ENCODE data around the gene PLCH2.
A peak's percentile ranks its signal among the peaks of the same experiment; 100 is the strongest.

The PLCH2 gene

DNA sequence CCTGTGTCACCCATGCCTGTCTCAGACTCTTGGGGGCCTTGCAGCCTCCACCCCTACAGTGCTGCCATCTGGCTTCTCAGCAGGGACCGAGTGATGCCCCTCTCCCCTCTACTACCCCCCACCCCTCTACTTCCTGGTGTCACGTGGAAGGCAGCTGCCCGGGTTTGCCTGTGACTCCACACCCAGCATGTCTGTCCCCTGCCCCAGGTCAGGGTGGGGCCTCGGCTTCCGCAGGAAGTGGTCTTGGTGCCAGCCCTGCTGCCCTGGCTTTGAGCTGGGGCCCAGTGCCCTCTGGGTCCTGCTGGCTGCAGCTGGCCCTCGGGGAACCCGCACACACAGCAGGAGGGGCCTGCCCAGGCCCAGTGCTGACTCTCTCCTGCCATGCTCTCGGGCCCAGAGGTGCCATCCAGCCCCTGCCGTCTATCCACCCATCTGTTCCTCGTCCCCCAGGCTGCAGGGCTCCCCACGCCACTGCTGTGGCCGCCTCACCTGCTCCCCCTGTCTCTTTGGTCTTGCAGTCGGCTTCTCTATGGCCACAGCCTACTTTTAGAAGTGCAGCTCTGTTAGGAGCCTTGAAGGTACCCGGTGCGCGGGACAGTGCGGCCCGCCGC lies 24.0 kb downstream of the PLCH2 start:
- Histone ChIP-seq H4K20me1 (ENCODE audit: control insufficient read depth, insufficient read depth, low read depth, low read length) (no peaks in the 10 kb centered on the region), H3K9me3 (ENCODE audit: control insufficient read depth, insufficient read depth, low read length) (no peaks in the 10 kb centered on the region), H3K36me3 (ENCODE audit: control insufficient read depth, low read length) (no peaks in the 10 kb centered on the region), H3F3A (ENCODE audit: control insufficient read depth, insufficient read depth) (no peaks in the 10 kb centered on the region), H3K4me1 (ENCODE audit: control insufficient read depth, low read length) (peaks cover 41% of the 10 kb centered on the region), H3K79me2 (ENCODE audit: control insufficient read depth, low read length) (no peaks in the 10 kb centered on the region), H3K27me3 (ENCODE audit: control insufficient read depth, low read length) (no peaks in the 10 kb centered on the region), H3K9me2 (replicated peaks; ENCODE audit: control insufficient read depth, low read length) (no peaks in the 10 kb centered on the region), H3K4me3 (ENCODE audit: low read length) (no peak overlapping the region), H3K4me2 (ENCODE audit: low read length) (peak overlapping the region; percentile 28), H3K27ac (ENCODE audit: low read depth, low read length) (no peak overlapping the region)
- no peak for TF ChIP-seq EZH2phosphoT487 (IDR thresholded peaks at IDR 0.05; ENCODE audit: borderline replicate concordance, low read length)
- TF ChIP-seq, protein P1, sequence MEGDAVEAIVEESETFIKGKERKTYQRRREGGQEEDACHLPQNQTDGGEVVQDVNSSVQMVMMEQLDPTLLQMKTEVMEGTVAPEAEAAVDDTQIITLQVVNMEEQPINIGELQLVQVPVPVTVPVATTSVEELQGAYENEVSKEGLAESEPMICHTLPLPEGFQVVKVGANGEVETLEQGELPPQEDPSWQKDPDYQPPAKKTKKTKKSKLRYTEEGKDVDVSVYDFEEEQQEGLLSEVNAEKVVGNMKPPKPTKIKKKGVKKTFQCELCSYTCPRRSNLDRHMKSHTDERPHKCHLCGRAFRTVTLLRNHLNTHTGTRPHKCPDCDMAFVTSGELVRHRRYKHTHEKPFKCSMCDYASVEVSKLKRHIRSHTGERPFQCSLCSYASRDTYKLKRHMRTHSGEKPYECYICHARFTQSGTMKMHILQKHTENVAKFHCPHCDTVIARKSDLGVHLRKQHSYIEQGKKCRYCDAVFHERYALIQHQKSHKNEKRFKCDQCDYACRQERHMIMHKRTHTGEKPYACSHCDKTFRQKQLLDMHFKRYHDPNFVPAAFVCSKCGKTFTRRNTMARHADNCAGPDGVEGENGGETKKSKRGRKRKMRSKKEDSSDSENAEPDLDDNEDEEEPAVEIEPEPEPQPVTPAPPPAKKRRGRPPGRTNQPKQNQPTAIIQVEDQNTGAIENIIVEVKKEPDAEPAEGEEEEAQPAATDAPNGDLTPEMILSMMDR (IDR thresholded peaks at IDR 0.05; ENCODE audit: low read depth, low read length, poor library complexity, severe bottlenecking), result no peak

DNA sequence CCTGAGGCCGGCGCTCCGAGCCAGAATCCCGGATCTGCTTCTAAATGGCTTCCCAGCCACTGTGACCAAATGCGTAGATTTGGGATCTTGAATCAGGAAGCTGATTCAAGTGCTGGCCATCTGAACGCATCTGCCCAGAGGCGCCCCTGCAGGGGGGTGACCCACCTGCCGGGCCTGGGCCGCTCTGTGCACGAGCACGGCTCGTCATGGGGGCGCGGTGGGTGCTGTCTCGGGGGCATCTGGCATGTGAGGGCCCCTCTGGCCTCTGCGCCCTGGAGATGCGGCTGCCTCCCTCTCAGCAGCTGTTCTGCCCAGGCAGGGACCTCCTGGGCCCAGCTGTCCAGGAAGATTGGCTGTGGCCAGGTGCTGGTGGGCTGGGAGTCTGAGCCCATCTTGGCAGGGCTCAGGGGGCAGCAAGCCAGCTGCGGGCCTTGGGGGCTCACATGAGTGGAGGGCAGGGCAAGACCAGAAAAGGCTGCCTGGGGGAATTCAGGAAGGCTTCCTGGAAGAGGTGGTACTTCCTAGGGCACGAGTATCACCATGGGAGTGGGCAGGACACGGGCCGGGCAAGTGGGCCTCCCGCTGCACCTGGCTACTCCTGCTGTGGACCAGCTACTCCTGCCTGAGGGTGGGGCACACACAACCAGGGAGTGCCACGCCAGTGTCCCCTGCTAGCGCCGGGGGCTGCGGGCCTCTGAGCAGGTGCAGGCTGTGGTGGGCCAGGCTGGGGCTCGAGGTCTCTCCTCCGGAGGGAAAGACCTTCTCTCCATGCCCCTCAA lies 25.1 kb downstream of the PLCH2 start:
- no peaks in the 10 kb centered on the region for H3K9me3 ChIP-seq (ENCODE audit: control insufficient read depth, insufficient read depth, low read length)
- H3K4me3 ChIP-seq (ENCODE audit: low read length), result no peak overlapping the region
- no peaks in the 10 kb centered on the region for H4K20me1 ChIP-seq (ENCODE audit: control insufficient read depth, insufficient read depth, low read depth, low read length)
- H3K4me2 ChIP-seq (ENCODE audit: low read length), result no peak overlapping the region
- peaks cover 30% of the 10 kb centered on the region for H3K4me1 ChIP-seq (ENCODE audit: control insufficient read depth, low read length)
- no peaks in the 10 kb centered on the region for H3K79me2 ChIP-seq (ENCODE audit: control insufficient read depth, low read length)
- no peaks in the 10 kb centered on the region for H3F3A ChIP-seq (ENCODE audit: control insufficient read depth, insufficient read depth)
- H3K9me2 ChIP-seq (replicated peaks; ENCODE audit: control insufficient read depth, low read length), result no peaks in the 10 kb centered on the region
- TF ChIP-seq, protein P1 (IDR thresholded peaks at IDR 0.05; ENCODE audit: low read depth, low read length, poor library complexity, severe bottlenecking), result no peak
- TF ChIP-seq EZH2phosphoT487 (IDR thresholded peaks at IDR 0.05; ENCODE audit: borderline replicate concordance, low read length), result no peak
- H3K27me3 ChIP-seq (ENCODE audit: control insufficient read depth, low read length), result no peaks in the 10 kb centered on the region
- H3K27ac ChIP-seq (ENCODE audit: low read depth, low read length), result no peak overlapping the region
- no peaks in the 10 kb centered on the region for H3K36me3 ChIP-seq (ENCODE audit: control insufficient read depth, low read length)

DNA sequence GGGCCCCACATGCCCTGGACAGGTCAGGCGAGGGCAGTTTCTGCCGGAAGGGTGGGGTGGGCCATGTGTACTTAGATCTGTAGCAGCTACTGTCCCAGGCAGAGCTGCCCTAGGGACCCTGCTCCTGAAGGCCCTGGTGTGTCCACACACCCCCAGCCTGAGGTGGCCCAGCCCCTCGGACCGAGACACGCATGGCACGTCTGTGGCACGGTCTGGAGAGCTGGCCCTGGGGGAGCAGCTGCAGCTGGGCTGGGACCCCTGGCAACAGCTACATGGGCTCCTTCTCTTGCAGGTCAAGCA lies 25.7 kb downstream of the PLCH2 start:
- Histone ChIP-seq H3K36me3 (ENCODE audit: control insufficient read depth, low read length) (no peaks in the 10 kb centered on the region), H3K4me3 (ENCODE audit: low read length) (no peak overlapping the region), H3K27me3 (ENCODE audit: control insufficient read depth, low read length) (no peaks in the 10 kb centered on the region), H3K9me2 (replicated peaks; ENCODE audit: control insufficient read depth, low read length) (no peaks in the 10 kb centered on the region), H3K79me2 (ENCODE audit: control insufficient read depth, low read length) (no peaks in the 10 kb centered on the region), H4K20me1 (ENCODE audit: control insufficient read depth, insufficient read depth, low read depth, low read length) (no peaks in the 10 kb centered on the region), H3F3A (ENCODE audit: control insufficient read depth, insufficient read depth) (no peaks in the 10 kb centered on the region), H3K9me3 (ENCODE audit: control insufficient read depth, insufficient read depth, low read length) (no peaks in the 10 kb centered on the region), H3K27ac (ENCODE audit: low read depth, low read length) (no peak overlapping the region), H3K4me2 (ENCODE audit: low read length) (no peak overlapping the region), H3K4me1 (ENCODE audit: control insufficient read depth, low read length) (peaks cover 24% of the 10 kb centered on the region)
- no peak for TF ChIP-seq EZH2phosphoT487 (IDR thresholded peaks at IDR 0.05; ENCODE audit: borderline replicate concordance, low read length)
- TF ChIP-seq, protein P1 (IDR thresholded peaks at IDR 0.05; ENCODE audit: low read depth, low read length, poor library complexity, severe bottlenecking), result no peak

Measured in DOHH2 (cell line).